HG03196 (cell line): ENCODE results near the gene MS4A8.
"Not testable (repeated sequence)": the region's sequence is repeated elsewhere in the genome, so short reads cannot be mapped to it uniquely, and the experiment has no call there.

Experiments
- ATAC-seq: cut with Tn5 transposase; IDR thresholded peaks from one replicate; pipeline ENCODE4 v1.9.1; 2021; ENCODE audit not compliant: unreplicated experiment

Gene MS4A8

GRCh38 chr11:60724420-60724819 is 25.0 kb downstream of the MS4A8 start, which contains the start of gene MS4A18:
Gene MS4A18, plus strand, starts transcription at chr11:60724720.
- ATAC-seq = no peak

- ATAC-seq = no peak
Measured at GRCh38 chr11:60725592-60725991, 26.2 kb downstream of the MS4A8 start.

GRCh38 chr11:60731586-60731985 is 32.2 kb downstream of the MS4A8 start:
- ATAC-seq = no peak

- no peak for ATAC-seq
Measured at GRCh38 chr11:60734279-60734678, 34.9 kb downstream of the MS4A8 start.

- ATAC-seq = no peak
Measured at GRCh38 chr11:60739114-60739513, 39.7 kb downstream of the MS4A8 start.

DNA sequence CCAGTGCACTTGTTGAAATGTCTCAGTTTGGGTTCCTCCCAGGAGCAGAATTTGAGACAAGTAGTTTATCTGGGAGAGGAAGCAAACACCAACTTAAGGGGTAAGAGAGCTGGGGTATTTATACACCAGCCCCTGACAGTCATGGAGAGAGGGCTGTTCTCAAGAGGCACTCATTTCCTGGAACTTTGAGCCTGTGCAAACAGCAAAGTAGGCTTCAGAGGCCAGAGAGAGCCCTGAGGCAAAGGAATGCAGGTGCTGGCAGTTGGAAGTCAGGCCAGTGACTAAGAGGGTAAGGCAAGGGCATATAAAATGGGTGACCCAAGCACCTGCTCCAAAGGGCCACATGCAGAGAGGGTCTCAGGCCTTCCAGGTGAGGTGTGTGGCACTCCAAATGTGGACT is 41.2 kb downstream of the MS4A8 start:
- no peak for ATAC-seq

- ATAC-seq = no peak
Measured at GRCh38 chr11:60741421-60741820, 42.0 kb downstream of the MS4A8 start.

- ATAC-seq = no peak
Measured at GRCh38 chr11:60743058-60743457, 43.6 kb downstream of the MS4A8 start.

DNA sequence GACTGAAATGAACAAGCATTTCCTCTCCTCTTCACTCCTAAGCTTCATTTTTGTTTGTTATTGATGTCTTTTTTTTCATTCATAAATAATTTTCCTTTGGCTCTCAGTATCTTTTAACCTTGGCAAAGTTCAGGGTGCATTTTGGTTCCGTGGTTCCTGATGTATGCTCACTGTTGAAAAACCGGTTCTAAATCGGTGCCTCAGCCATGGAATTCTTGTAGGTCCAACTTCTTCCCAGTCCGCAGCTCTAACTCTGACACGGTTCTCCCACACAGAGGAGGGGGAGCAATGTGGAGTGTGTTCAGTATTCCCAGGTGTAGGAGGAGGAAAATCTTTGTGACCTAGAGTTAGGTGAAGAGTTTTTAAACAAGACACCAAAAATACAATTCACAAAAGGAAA is 44.7 kb downstream of the MS4A8 start:
- no peak for ATAC-seq

DNA sequence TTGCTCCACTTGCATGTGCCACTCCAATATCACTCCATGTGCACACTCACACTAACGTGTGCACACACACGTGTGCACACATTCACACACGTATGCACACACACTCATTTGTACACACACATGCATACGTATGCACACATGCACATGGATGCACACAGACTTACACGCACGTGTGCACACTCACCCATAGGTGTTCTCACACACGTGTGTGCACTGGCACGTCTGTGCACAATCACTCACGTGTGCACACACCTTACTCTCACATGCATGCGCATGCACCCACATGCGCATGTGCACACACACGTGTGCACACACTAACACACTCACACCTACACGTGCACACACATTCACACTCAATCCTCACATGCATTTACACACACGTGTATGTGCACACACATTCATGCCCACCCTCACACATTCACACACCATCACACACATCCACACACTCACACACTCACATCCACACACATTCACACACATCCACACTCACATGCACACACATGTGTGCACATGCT is 48.0 kb downstream of the MS4A8 start:
- ATAC-seq = no peak

DNA sequence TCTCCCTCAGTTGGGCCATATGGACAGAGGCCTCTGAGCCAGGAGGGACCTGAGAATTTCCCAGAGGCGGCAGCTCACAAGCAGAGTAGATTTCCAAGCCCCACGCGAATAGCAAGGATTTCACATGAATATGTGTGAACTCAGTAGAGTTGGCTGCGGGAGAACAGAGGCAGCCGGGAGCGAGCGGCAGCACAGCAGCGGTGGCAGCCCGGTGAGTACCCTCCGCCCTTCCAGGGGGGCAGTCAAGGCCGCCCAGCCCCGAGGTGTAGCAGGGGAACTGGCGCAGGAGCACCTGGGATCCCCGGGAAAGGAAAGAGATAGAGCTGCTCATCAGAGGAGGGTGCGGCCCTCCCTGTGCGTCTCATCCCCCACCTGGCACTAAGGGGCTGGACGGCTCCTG is 48.8 kb downstream of the MS4A8 start:
- no peak for ATAC-seq

GRCh38 chr11:60748821-60749220 is 49.4 kb downstream of the MS4A8 start:
- ATAC-seq = no peak

DNA sequence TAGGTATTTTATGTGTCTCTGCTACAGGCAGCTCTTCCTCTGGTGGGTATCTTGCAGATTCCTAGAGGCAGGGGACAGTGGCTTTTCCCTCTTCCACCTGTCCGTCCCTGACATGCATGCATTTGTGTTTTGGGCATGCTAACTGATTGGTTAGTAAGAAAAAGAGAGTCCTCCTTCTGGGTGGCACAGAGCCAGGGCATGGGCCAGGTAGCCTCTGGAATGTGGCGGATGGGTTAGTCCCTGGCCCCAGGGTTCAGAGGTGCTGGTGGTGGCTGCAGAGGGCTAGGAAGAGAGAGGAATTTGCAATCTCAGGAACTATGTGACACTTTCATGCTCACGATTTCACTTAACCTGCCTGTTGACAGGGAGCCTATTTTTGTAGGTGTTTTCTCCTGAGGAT is 51.5 kb downstream of the MS4A8 start:
- ATAC-seq = no peak

GRCh38 chr11:60753309-60753708 is 53.9 kb downstream of the MS4A8 start:
- ATAC-seq = no peak

GRCh38 chr11:60754887-60755286 is 55.5 kb downstream of the MS4A8 start:
- no peak for ATAC-seq

- ATAC-seq = no peak
Measured at GRCh38 chr11:60756307-60757032, 57.1 kb downstream of the MS4A8 start, which contains the start of gene MS4A15. Gene MS4A15, plus strand, starts transcription at chr11:60756867. Its CDS starts 6,867 bp downstream, at chr11:60763734.

- ATAC-seq = no peak
Measured at GRCh38 chr11:60757231-60757800, 57.9 kb downstream of the MS4A8 start.

DNA sequence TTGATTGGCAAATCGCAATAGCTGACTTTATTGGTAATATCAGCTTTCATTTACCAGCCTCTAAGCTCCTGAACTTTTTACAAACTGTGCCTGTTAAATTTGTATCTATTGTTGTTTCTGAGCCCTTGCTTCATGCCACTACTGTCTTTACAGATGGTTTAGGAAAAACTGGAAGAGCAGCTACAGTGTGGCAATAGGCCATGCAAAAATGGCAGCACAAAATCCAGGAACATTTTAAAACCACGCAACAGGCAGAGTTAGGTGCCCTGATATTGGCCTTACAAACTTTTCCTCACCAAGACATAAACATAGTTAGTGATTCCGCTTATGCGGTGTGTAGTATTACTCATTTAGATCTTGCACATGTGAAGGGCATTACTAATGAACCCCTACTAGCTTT is 59.3 kb downstream of the MS4A8 start:
- ATAC-seq = not testable (repeated sequence)

- not testable (repeated sequence) for ATAC-seq
Measured at GRCh38 chr11:60759438-60760225, 60.2 kb downstream of the MS4A8 start.

DNA sequence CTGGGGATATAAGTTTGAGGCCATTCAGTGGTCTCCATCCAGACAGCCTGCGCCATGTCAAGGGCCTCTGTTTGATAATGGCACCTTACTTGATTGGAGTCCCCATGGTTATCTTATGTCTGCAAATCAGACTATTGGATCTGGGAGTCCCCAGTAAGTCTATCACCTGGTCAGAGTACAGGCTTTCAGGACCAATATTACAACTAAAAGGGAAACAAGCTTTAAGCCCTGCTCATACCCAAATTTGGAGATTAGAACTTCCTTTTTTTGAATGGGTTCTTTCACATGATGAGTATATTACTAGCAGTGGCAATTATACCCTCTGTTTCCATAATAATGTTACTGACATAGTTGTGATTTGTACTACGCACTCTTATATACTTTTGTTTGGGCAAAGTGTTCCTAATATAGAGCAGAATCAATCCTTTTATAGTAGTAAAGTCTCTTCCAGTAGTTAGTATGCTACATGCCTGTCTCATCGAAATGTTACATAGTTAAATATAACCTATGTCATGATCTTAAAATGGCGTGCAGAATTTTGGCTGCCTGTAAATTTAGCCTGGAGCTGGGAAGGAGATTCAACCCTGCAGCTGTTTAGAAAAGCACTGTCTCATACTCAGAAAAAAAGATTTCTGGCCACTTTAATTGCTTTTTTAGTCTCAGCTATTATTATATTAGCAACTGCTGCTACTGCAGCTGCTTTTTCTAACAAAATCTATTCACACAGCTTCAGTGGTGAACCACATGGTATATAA is 62.2 kb downstream of the MS4A8 start:
- no peak for ATAC-seq
